SK-N-MC (cell line): Measurements from ENCODE around the gene PPP1R9A.

Experiments used
- EZH2 ChIP-seq: fragments of 200-600 bp; sonication (generic); IDR thresholded peaks from one replicate; pipeline ENCODE4 v1.6.1; 2017; ENCODE audit warnings: antibody characterized with exemption
- FOXP2 ChIP-seq: optimal IDR thresholded peaks from 2 replicates; pipeline ENCODE3; 2011; ENCODE audit warnings: mild to moderate bottlenecking, moderate library complexity; ENCODE audit not compliant: insufficient read depth; ENCODE audit errors: extremely low read length, control extremely low read depth
- POLR2AphosphoS5 ChIP-seq: IDR thresholded peaks from 2 replicates; pipeline ENCODE4 v1.6.1; 2012; ENCODE audit warnings: mild to moderate bottlenecking, low read depth, low read length, borderline replicate concordance

GRCh38 chr7:95095966-95096540, 188.7 kb downstream of the PPP1R9A start:
- TF ChIP-seq POLR2AphosphoS5, result no peak
- TF ChIP-seq EZH2, result no peak
- TF ChIP-seq FOXP2, result no peak
